HG03460 (cell line): ENCODE data around the gene PRPS2.

Experiments
- ATAC-seq: cut with Tn5 transposase; IDR thresholded peaks from one replicate; pipeline ENCODE4 v1.9.1; 2021; ENCODE audit not compliant: unreplicated experiment

Gene PRPS2

GRCh38 chrX:12791257-12792228 is at the start of gene PRPS2:
TSS of gene PRPS2 (plus strand) at chrX:12791412. CDS start at chrX:12791498, 86 bp downstream.
- ATAC-seq: peak; percentile 81

- no peak for ATAC-seq
Observed at GRCh38 chrX:12741416-12741815, 49.8 kb upstream of the PRPS2 start.

GRCh38 chrX:12747433-12747832 is 43.8 kb upstream of the PRPS2 start:
- ATAC-seq: no peak

GRCh38 chrX:12751887-12752286 is 39.3 kb upstream of the PRPS2 start:
- ATAC-seq: no peak

GRCh38 chrX:12753366-12753765 is 37.8 kb upstream of the PRPS2 start:
- ATAC-seq: no peak

GRCh38 chrX:12758291-12758690 is 32.9 kb upstream of the PRPS2 start:
- ATAC-seq: no peak

GRCh38 chrX:12767856-12768255 is 23.4 kb upstream of the PRPS2 start:
- no peak for ATAC-seq

- no peak for ATAC-seq
Observed at GRCh38 chrX:12768491-12768890, 22.7 kb upstream of the PRPS2 start.

GRCh38 chrX:12770440-12770839 is 20.8 kb upstream of the PRPS2 start:
- no peak for ATAC-seq

GRCh38 chrX:12771445-12772069 is 19.7 kb upstream of the PRPS2 start:
- peak; percentile 100 for ATAC-seq

- ATAC-seq: no peak
Observed at GRCh38 chrX:12777670-12778069, 13.5 kb upstream of the PRPS2 start.

- no peak for ATAC-seq
Observed at GRCh38 chrX:12779534-12779933, 11.7 kb upstream of the PRPS2 start.

GRCh38 chrX:12788645-12789044 is 2.6 kb upstream of the PRPS2 start:
- no peak for ATAC-seq

GRCh38 chrX:12789976-12790375 is 1.2 kb upstream of the PRPS2 start:
- ATAC-seq: no peak

GRCh38 chrX:12790885-12791256 is 341 bp upstream of the PRPS2 start:
- peak; percentile 37 for ATAC-seq

GRCh38 chrX:12792711-12793110 is 1.5 kb downstream of the PRPS2 start:
- no peak for ATAC-seq

GRCh38 chrX:12794654-12795053 is 3.4 kb downstream of the PRPS2 start:
- ATAC-seq: no peak

GRCh38 chrX:12798601-12799000 is 7.4 kb downstream of the PRPS2 start:
- ATAC-seq: no peak

GRCh38 chrX:12799118-12799517 is 7.9 kb downstream of the PRPS2 start:
- ATAC-seq: no peak

GRCh38 chrX:12802741-12803140 is 11.5 kb downstream of the PRPS2 start:
- ATAC-seq: no peak

GRCh38 chrX:12804655-12805054 is 13.4 kb downstream of the PRPS2 start:
- no peak for ATAC-seq

- ATAC-seq: no peak
Observed at GRCh38 chrX:12805333-12805732, 14.1 kb downstream of the PRPS2 start.
